ENCODE results near the gene PPP1R3A.

Gene PPP1R3A

DNA sequence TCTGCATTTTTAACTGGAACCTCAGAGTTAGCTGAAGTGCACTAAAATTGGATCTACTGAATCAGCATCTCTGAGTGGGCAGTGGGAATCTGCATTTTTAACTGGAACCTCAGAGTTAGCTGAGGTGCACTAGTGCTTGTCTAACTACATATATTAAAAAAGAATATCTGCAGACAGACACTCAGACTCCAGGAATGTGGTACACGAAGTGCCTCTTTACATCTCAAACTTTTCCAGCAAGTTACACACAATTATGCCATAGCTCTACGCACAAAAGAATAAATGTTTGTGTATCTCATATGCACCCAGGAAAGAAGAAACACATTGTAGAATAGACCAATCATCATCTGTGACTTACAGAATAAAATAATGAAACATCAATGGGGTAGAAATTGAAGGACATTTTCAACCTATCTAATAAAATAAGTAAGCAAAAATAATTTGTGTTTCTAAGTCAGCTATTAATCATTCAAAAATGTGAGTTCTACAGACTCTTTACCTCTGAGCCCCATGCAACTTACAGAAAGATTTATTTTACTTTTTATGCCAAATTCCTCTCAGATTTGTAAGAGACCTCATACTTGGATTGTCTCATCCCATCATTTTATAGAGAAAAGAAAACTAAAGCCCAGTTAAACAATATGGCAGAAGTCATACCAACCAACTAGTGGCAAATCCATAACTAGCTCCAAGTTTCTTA, 28.3 kb downstream of the PPP1R3A start:
- DNase-seq (ENCODE audit: low read depth) = no peak
- TF ChIP-seq, protein P1, sequence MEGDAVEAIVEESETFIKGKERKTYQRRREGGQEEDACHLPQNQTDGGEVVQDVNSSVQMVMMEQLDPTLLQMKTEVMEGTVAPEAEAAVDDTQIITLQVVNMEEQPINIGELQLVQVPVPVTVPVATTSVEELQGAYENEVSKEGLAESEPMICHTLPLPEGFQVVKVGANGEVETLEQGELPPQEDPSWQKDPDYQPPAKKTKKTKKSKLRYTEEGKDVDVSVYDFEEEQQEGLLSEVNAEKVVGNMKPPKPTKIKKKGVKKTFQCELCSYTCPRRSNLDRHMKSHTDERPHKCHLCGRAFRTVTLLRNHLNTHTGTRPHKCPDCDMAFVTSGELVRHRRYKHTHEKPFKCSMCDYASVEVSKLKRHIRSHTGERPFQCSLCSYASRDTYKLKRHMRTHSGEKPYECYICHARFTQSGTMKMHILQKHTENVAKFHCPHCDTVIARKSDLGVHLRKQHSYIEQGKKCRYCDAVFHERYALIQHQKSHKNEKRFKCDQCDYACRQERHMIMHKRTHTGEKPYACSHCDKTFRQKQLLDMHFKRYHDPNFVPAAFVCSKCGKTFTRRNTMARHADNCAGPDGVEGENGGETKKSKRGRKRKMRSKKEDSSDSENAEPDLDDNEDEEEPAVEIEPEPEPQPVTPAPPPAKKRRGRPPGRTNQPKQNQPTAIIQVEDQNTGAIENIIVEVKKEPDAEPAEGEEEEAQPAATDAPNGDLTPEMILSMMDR (IDR thresholded peaks at IDR 0.05; ENCODE audit: control insufficient read depth, extremely low read depth, insufficient read depth) = no peak
- no peak overlapping the region for H3K4me3 ChIP-seq (ENCODE audit: low read depth, low read length)

DNA sequence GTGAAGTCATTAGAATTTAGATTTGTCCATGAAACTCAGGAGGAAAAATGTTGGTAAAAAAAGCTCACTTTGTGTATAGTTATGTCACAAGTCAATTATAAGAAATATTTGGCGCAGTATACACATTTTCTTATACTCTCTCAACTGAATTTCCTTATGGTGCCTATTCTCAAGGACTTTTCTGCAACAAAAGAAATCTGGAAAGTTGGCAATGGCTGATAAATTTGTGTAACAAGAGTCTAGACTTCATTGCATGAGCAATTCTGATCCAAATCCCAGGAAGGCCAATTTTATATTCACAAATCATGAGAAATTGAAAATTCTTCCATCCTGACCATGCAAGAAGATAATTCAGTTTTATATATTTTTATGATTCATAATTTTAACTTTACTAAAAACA, 35.7 kb downstream of the PPP1R3A start:
- TF ChIP-seq, protein P1 (IDR thresholded peaks at IDR 0.05; ENCODE audit: control insufficient read depth, extremely low read depth, insufficient read depth) = no peak
- no peak overlapping the region for H3K4me3 ChIP-seq (ENCODE audit: low read depth, low read length)
- no peak for DNase-seq (ENCODE audit: low read depth)

DNA sequence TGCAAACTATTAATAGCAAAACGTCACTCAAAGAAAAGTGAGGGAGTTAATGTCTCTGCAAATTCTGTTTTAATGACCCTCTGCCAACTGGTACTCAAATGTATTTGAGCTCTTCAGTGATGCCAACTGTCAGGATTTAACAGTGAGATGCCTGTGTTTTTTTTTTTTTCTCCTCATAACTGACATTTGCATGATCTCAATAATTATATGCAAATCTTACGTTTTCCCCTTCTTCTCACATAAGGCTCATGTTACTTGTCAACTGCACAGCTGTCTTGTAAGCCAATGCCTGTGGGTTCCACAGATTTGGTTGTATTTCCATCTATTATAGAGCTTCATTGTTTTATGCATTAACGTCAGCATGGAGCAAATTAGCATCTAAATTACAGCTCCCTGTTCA, 38.2 kb downstream of the PPP1R3A start:
- TF ChIP-seq, protein P1 (IDR thresholded peaks at IDR 0.05; ENCODE audit: control insufficient read depth, extremely low read depth, insufficient read depth) = no peak
- no peak overlapping the region for H3K4me3 ChIP-seq (ENCODE audit: low read depth, low read length)
- no peak for DNase-seq (ENCODE audit: low read depth)

DNA sequence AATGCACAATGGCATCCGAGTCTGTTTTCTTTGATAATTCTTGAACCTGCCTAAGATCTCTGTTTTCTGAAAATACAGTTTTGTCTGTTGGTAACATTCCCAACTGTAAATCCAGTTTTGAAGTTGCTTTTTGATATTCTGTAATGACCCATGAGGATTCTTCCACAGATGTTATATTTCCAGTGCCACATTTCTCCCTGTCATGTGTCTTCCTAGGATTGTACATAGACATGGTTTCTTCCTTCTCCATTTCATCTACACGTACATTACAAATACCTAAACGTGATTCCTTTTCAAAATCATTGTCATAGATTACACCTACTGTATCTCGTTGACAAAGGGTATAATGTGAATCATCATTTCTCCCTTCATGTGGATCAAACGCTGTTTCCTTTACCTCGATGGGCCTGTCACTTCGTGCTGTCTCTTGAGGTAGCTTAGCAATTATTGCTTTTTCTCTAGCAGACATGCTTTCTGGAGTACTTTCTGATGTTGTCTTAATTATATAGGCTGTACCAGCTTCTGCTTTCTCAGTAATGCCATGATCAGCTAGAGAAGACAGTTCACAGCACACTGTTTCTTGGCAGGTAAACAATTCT, 40.3 kb downstream of the PPP1R3A start:
- no peak for DNase-seq (ENCODE audit: low read depth)
- no peak overlapping the region for H3K4me3 ChIP-seq (ENCODE audit: low read depth, low read length)
- TF ChIP-seq, protein P1 (IDR thresholded peaks at IDR 0.05; ENCODE audit: control insufficient read depth, extremely low read depth, insufficient read depth) = no peak

DNA sequence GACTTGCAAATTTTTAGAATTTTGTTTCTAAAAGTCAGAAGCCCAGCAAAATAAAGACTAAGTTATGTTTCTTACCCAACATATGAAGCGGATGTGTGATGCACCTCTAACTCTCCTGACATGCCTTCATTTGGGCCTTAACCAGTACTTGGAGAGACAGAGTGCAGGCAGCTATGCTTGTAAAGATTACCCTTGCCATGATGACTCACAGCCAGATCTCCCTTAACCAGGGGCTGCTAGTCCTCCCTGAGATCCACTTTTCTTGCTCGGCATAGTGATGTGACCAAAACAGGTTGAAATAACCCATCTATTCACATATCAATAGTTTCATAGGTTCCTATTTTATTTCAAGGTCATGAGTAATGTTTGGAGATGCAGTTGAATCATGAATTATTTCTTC, 43.6 kb downstream of the PPP1R3A start:
- TF ChIP-seq, protein P1 (IDR thresholded peaks at IDR 0.05; ENCODE audit: control insufficient read depth, extremely low read depth, insufficient read depth) = no peak
- H3K4me3 ChIP-seq (ENCODE audit: low read depth, low read length) = no peak overlapping the region
- no peak for DNase-seq (ENCODE audit: low read depth)

DNA sequence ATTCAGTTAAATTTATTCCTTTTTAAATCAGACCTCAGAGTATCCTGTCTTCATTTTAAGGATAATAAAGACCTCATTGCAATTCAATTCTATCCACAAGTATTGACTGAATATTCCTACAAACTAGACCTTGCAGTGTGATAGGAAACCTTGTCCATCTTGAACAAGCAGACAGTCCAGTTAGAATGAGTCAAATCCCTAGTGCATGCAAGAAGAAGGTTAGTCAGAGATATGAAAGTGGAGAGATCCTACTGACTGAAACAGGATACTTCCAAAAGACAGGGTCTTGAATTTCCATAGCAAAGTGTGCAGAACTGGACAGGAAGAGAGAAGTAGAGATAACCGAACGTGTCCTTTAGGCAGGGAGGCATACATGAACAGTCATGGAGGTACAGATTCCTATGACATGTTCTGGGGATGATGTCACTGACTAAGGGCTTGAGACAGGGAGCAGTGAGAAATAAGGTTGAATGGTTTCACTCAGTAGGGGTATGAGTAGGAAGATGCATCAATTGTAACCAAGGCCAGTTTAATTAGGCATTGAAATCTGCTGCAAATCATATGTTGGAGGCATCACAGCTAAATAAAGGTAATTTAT, 45.2 kb downstream of the PPP1R3A start:
- no peak for DNase-seq (ENCODE audit: low read depth)
- TF ChIP-seq, protein P1 (IDR thresholded peaks at IDR 0.05; ENCODE audit: control insufficient read depth, extremely low read depth, insufficient read depth) = no peak
- no peak overlapping the region for H3K4me3 ChIP-seq (ENCODE audit: low read depth, low read length)
